Daoy (cell line): ENCODE data around the gene KIAA1671. TPM values are rescaled to one million over a fixed set of nuclear protein-coding genes. Genes with fewer than 3 reads are reported as not detected.
A peak's percentile ranks its signal among the peaks of the same experiment; 100 is the strongest.

ENCODE experiments used
- DNase-seq: peaks from one replicate; pipeline ENCODE4 v3.0.0-alpha.2; 2015; ENCODE audit warnings: low read depth
- total RNA-seq: library from RNA; depleted of rRNA; stranded (reverse); fragments of >200 nt; shearing (Covaris generic); gene quantifications from 2 replicates; pipeline ENCODE4 v1.2.3, GENCODE V29; 2014

KIAA1671 gene
- total RNA-seq, 1 experiment from 2014 or later, result 5.5 TPM

- DNase-seq, result no peak
Measured at GRCh38 chr22:25091458-25091857, 138.9 kb downstream of the KIAA1671 start.

DNA sequence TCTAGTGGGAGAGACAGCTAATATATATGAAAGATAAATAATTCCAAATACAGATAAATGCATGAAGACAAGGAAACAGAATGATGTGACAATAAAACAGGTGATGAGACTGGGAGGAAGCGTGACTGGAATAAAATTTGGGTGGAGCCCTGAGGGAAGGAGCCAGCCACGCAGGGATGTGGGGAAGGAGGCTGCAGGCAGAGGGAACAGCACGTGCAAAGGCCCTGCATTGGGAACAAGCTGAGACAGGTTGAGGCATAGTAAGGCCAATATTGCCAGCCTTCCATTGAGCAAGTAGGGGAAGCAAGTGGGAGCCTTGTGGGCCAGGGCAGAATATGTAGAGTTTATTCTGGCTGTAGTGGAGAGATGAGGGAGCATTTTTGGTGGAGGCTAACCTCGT lies 139.6 kb downstream of the KIAA1671 start:
- DNase-seq, result no peak

GRCh38 chr22:25094579-25094978 lies 142.1 kb downstream of the KIAA1671 start:
- DNase-seq, result no peak

DNA sequence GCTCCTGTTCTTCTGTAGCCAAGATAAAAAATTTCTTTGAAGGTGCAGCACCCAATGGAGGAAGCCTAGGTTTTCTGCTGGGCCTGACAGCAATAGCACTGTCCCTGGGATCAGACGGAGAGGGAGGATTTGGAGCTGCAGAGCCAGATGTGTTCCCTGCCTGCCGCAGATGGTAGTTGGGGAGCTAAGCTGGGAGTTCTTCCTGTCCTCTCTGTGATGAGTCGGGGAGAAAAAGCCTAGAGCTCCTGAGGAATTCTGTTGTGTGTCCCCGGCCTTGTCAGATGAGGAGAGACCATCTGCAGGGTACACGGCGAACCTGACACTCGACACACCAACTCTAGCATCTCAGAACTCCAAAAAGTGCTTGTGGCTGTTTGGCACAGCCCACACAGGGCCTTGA lies 143.4 kb downstream of the KIAA1671 start:
- no peak for DNase-seq

GRCh38 chr22:25096638-25097405 lies 144.3 kb downstream of the KIAA1671 start:
- DNase-seq, result no peak

DNA sequence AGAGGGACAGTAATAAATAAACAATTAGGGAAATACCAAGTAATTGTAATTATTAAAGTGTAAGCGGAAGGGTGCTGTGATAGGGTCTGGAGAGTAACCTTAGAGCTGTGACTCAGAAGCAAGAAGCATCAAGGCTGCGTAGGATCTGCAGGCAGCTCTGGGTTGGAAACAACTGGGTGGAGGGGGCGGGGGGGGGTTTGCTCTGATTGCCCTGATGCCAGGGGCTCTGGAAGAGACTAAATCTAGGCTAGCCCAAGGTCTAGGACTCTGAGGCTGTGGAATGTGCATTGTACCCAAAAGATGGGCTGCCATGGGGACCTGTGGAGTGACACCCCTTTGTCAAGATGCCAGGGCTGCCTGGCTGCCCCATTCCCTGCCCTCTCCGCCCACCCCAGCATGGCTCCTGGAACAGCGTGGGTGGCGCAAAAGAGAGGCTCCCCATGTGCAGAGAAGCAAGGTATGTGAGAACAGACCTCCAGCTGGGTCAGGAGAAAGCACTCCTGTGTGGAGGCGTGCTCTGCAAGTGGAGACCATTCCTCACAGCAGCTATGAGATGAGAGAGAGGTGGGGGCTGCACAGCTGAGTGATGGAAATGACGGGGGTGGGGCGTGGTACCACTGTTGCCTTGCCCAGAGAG lies 146.0 kb downstream of the KIAA1671 start:
- no peak for DNase-seq

- no peak for DNase-seq
Measured at GRCh38 chr22:25099202-25099601, 146.7 kb downstream of the KIAA1671 start.

DNA sequence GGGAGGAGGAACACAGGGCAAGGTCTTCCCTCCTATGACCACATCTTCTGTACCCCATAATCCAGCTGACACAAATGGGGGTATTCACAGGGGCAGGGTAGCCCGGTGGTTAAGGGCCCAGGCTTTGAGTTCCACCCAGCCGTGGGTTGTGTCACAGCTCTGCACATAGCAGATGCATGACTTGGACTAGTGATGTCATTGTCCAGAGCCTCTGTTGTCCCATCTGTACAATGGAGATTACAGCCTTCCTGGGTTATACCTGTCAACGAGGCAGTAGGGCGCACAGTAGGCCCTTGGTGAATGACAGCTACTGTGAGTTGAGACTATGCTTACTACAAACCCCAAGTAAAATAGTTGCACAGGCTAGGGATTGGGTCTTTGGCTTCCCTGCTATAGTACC lies 147.9 kb downstream of the KIAA1671 start:
- no peak for DNase-seq

DNA sequence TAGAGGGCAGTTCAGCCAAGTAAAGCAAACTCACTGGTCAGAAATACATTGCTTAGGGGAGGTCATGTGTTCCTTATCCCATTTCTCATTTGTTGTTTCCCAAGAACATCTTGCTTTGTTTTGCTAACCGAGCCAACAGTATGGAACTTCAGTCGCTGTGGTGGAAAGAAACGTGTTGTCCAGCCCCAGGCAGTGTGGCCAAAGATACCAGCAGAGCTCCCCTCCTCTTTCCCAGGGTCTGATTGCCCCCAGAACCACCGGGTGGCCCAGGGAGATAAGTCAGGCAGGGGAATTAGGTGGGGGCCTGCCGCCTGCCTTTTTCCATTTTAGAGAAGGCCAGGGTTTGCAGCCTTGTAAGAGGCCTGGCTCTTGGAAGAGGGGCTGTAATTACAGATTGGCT lies 148.4 kb downstream of the KIAA1671 start:
- no peak for DNase-seq

GRCh38 chr22:25101501-25101900 lies 149.0 kb downstream of the KIAA1671 start:
- DNase-seq, result no peak

DNA sequence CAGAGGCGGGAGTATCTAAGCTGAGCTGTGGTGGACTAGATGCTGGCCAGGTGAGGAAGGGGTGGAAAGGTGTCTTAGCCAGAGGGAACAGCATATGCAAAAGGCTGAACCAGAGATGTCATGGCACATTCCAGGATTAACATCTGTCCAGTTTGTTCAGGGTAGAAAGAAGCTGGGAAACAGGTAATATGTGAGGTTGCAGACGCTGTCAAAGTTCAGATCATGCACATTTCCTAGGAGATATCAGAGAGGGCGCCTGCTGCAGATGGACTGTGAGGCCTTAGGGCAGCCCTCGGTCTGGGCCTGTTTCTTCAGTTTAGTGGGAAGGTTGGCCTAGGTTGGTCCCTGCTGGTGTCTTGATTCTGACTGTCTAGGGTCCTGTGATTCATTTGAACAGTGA lies 149.5 kb downstream of the KIAA1671 start:
- DNase-seq, result no peak

DNA sequence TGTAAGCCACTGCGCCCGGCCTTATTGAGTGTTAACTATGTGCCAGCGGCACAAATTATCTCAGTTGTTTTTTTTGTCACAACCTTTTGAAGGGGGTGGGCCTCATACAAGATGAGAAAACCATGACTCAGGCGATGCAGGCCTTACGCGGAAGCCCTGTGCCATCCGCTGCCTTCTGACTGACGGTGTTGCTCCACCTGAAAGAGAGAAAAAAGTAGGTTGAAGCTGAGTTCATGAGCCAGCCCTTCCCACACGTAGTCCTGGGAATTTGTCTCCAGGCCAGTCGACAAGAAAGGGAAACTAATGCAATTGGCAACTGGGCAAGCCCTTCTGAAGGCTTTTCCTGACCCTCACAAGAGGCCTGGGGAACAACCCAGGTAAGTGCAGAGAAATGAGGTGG lies 150.2 kb downstream of the KIAA1671 start:
- DNase-seq, result no peak

- DNase-seq, result no peak
Measured at GRCh38 chr22:25104367-25104766, 151.9 kb downstream of the KIAA1671 start.

DNA sequence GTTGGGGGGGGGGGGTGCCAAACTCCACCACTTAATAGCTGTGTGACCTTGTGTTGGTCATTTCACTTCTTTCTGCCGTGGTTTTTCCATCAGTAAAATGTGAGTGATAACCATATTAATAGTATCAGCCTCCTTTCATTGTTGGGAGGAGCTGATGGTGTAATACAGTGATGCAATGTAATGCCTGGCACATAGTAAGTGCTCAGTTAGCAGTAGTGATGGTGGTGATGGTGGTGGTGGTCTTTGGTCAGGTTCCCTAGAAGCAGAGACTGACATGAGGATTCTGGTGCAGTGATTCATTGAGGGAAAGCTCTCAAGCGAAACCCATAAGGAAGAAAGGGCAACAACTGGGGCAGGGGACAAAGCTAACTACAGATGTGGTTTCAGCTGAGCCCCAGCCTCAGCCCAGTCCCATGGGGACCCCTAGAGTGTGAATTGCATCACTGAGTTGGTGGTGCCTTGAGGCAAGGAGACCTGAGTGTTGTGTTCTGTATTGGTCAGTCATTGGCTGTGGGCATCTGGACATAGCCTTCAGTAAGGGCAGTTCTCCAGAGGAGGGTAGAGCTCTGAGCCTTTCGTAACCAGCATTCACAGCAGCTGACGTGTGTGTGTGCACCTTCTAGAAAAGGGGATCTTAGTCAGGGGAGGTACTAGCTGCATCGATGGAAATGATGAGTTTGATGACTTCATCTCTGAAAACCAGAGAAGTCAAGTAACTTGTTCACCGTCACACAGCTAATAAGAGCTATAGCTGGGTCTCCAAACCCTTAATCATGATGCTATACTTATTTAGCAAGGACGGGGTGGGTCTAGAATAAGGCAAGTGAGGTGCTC lies 153.5 kb downstream of the KIAA1671 start:
- DNase-seq, result no peak

DNA sequence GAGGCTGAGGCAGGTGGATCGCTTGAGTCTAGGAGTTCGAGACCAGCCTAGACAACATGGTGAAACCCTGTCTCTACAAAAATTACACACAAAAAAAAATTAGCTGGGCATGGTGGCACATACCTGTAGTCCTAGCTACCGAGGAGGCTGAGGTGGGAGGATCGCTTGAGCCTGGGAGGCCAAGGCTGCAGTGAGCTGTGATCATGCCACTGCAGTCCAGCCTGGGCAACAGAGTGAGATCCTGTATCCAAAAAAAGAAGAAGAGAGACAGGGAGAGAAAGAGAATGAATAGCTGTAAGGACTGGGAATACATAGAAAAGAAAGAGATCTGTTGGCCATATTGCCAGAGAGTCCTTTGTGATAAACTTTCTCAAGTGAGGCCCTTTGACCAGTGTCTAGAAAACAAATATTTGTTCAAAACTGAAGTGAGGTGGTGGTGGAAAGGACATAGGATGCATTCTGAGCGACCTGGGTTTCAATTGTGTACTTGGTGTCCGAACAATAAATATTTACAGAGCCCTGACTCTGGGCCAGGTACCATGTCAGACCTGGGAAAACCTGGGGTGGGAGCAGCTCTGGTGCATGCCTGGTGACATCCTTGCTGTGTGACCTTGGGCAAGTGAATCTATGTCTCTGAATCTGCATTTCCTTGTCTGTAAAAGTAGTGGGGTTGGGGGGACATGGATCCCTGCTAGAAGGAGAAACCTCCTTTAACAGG lies 157.5 kb downstream of the KIAA1671 start:
- no peak for DNase-seq

- DNase-seq, result no peak
Measured at GRCh38 chr22:25110596-25110845, 158.0 kb downstream of the KIAA1671 start.

GRCh38 chr22:25110846-25111578 lies 158.5 kb downstream of the KIAA1671 start:
- peak; percentile 80 for DNase-seq

GRCh38 chr22:25111579-25112517 lies 159.3 kb downstream of the KIAA1671 start:
- DNase-seq, result no peak

- DNase-seq, result no peak
Measured at GRCh38 chr22:25112538-25113253, 160.2 kb downstream of the KIAA1671 start.

GRCh38 chr22:25113316-25113721 lies 160.8 kb downstream of the KIAA1671 start:
- DNase-seq, result peak; percentile 35
